GM23338 (cell line): ENCODE data around the gene SLC25A13. TPM values are rescaled to one million over a fixed set of nuclear protein-coding genes. Genes with fewer than 3 reads are reported as not detected.

Experiments used
- ATAC-seq: fragments of 200-7000 bp; cut with Tn5 transposase; 3 replicates; pipeline ENCODE4 v1.9.1; 2020
- DNase-seq: peaks from one replicate; pipeline ENCODE4 v3.0.0-alpha.2; 2015; ENCODE audit warnings: low spot score
- H2AFZ ChIP-seq: fragments of 200-600 bp; sonication (generic); 2 replicates; pipeline ENCODE4 v1.8.0; 2016; ENCODE audit warnings: antibody characterized with exemption, mild to moderate bottlenecking, moderate library complexity
- H3F3A ChIP-seq: fragments of 200-600 bp; sonication (generic); replicated peaks from 2 replicates; pipeline ENCODE4 v1.8.0; 2017; ENCODE audit warnings: antibody characterized with exemption, mixed run types, low read depth
- H3K27ac ChIP-seq: fragments of 200-600 bp; sonication (generic); 2 replicates; pipeline ENCODE4 v1.6.1; 2016; ENCODE audit warnings: low read depth
- H3K27me3 ChIP-seq: fragments of 200-600 bp; sonication (generic); 2 replicates; pipeline ENCODE4 v1.8.0; 2016; ENCODE audit warnings: mild to moderate bottlenecking, mixed run types, moderate library complexity; ENCODE audit not compliant: insufficient read depth
- H3K36me3 ChIP-seq: fragments of 200-600 bp; sonication (generic); 2 replicates; pipeline ENCODE4 v1.8.0; 2016; ENCODE audit warnings: mild to moderate bottlenecking; ENCODE audit not compliant: insufficient read depth
- H3K4me1 ChIP-seq: fragments of 200-600 bp; sonication (generic); 2 replicates; pipeline ENCODE4 v1.8.0; 2016; ENCODE audit warnings: mild to moderate bottlenecking, moderate library complexity; ENCODE audit not compliant: insufficient read depth
- H3K4me2 ChIP-seq: fragments of 200-600 bp; sonication (generic); 2 replicates; pipeline ENCODE4 v1.7.1; 2017; ENCODE audit warnings: mixed run types
- H3K4me3 ChIP-seq: fragments of 200-600 bp; sonication (generic); 2 replicates; pipeline ENCODE4 v1.6.1; 2016; ENCODE audit warnings: mixed run types
- H3K79me2 ChIP-seq: fragments of 200-600 bp; sonication (generic); replicated peaks from 2 replicates; pipeline ENCODE4 v1.8.0; 2017; ENCODE audit warnings: mild to moderate bottlenecking; ENCODE audit not compliant: insufficient read depth
- H3K9me2 ChIP-seq: fragments of 200-600 bp; sonication (generic); 2 replicates; pipeline ENCODE4 v1.8.0; 2017; ENCODE audit not compliant: insufficient read depth
- H4K20me1 ChIP-seq: fragments of 200-600 bp; sonication (generic); replicated peaks from 2 replicates; pipeline ENCODE4 v1.8.0; 2017; ENCODE audit warnings: mild to moderate bottlenecking; ENCODE audit not compliant: insufficient read depth
- H3K27ac Mint-ChIP-seq: 2 replicates; pipeline ENCODE4 v1.8.0; 2020; ENCODE audit warnings: inconsistent platforms, mild to moderate bottlenecking, moderate library complexity, mixed read lengths
- H3K27me3 Mint-ChIP-seq: 3 replicates; pipeline ENCODE4 v1.8.0; 2022; ENCODE audit warnings: low read depth, mild to moderate bottlenecking, moderate library complexity, mixed read lengths, inconsistent platforms; ENCODE audit not compliant: insufficient read depth, poor library complexity
- H3K36me3 Mint-ChIP-seq: 3 replicates; pipeline ENCODE4 v1.8.0; 2021; ENCODE audit warnings: low read depth, mild to moderate bottlenecking, inconsistent platforms, moderate library complexity, mixed read lengths
- H3K4me1 Mint-ChIP-seq: 3 replicates; pipeline ENCODE4 v1.8.0; 2020; ENCODE audit warnings: mild to moderate bottlenecking, inconsistent platforms, mixed read lengths
- H3K4me3 Mint-ChIP-seq: 3 replicates; pipeline ENCODE4 v1.8.0; 2021; ENCODE audit warnings: moderate library complexity, mild to moderate bottlenecking, inconsistent platforms, mixed read lengths
- H3K9me3 Mint-ChIP-seq: 3 replicates; pipeline ENCODE4 v1.8.0; 2020; ENCODE audit warnings: moderate library complexity, mild to moderate bottlenecking, inconsistent platforms, mixed read lengths
- CREB1 ChIP-seq: fragments of 250-450 bp; sonication (Bioruptor Pico); IDR thresholded peaks from 2 replicates; pipeline ENCODE4 v1.5.0; 2020; ENCODE audit warnings: low read depth, mild to moderate bottlenecking, moderate library complexity
- ETS1 ChIP-seq: IDR thresholded peaks from 2 replicates; pipeline ENCODE4 v1.6.1; 2016; ENCODE audit warnings: antibody characterized with exemption
- EZH2 ChIP-seq: fragments of 200-600 bp; sonication (generic); IDR thresholded peaks from one replicate; pipeline ENCODE4 v1.8.0; 2017; ENCODE audit warnings: antibody characterized with exemption, mild to moderate bottlenecking, low read depth; ENCODE audit not compliant: unreplicated experiment
- EZH2phosphoT487 ChIP-seq: fragments of 200-600 bp; sonication (generic); IDR thresholded peaks from one replicate; pipeline ENCODE4 v1.8.1; 2018; ENCODE audit warnings: antibody characterized with exemption; ENCODE audit not compliant: unreplicated experiment
- JUNB ChIP-seq: IDR thresholded peaks from one replicate; pipeline ENCODE4 v1.6.1; 2016; ENCODE audit warnings: antibody characterized with exemption; ENCODE audit not compliant: unreplicated experiment
- NANOG ChIP-seq: IDR thresholded peaks from 2 replicates; pipeline ENCODE4 v1.6.1; 2016; ENCODE audit warnings: antibody characterized with exemption, borderline replicate concordance
- POLR2AphosphoS5 ChIP-seq: IDR thresholded peaks from 2 replicates; pipeline ENCODE4 v1.6.1; 2016; ENCODE audit warnings: antibody characterized with exemption, low read depth
- REST ChIP-seq: IDR thresholded peaks from one replicate; pipeline ENCODE4 v1.6.1; 2018; ENCODE audit warnings: antibody characterized with exemption; ENCODE audit not compliant: unreplicated experiment
- STAT1 ChIP-seq: IDR thresholded peaks from one replicate; pipeline ENCODE4 v1.6.1; 2016; ENCODE audit warnings: antibody characterized with exemption; ENCODE audit not compliant: unreplicated experiment
- ZNF114 ChIP-seq: fragments of 250-450 bp; sonication (Bioruptor Pico); IDR thresholded peaks from 2 replicates; pipeline ENCODE4 v1.5.0; 2020; ENCODE audit warnings: mild to moderate bottlenecking, moderate library complexity
- ZNF462 ChIP-seq: fragments of 250-450 bp; sonication (Bioruptor Pico); IDR thresholded peaks from 2 replicates; pipeline ENCODE4 v1.5.0; 2020; ENCODE audit warnings: mild to moderate bottlenecking, moderate library complexity
- polyA plus RNA-seq: library from polyadenylated mRNA; unstranded; fragments of >200 nt; fragmentation: Nextera tagmentation; extraction: Ambion mirVana; gene quantifications from 2 replicates; pipeline ENCODE4 v1.2.1, GENCODE V29; 2016
- total RNA-seq: library from RNA; depleted of rRNA; stranded (reverse); fragments of >200 nt; shearing (Covaris generic); gene quantifications from 2 replicates; pipeline ENCODE4 v1.2.3, GENCODE V29; 2014
- TF ChIP-seq, protein P1 (sequence below), 2 experiments: fragments of 200-600 bp in 1 of 2; sonication (generic) in 1 of 2; conservative IDR thresholded peaks; 2 replicates each; pipeline versions ENCODE4 v1.5.1 to v1.6.1; 2016 to 2017; ENCODE audit warnings: antibody characterized with exemption in 2 of 2, low read depth in 2 of 2, mild to moderate bottlenecking in 2 of 2, moderate library complexity in 1 of 2

Gene SLC25A13
- total and polyA plus RNA-seq, 2 experiments from 2014 or later = 51.1 to 84.6 TPM

- H3K27ac ChIP-seq = no peak overlapping the region
- no peaks in the 10 kb centered on the region for H3K79me2 ChIP-seq
- DNase-seq (no peak), ATAC-seq (no peak)
- H3K4me3 ChIP-seq = no peak overlapping the region
- H3K27me3 ChIP-seq = no peaks in the 10 kb centered on the region
- no peak overlapping the region for H3K4me2 ChIP-seq
- peaks cover 6% of the 10 kb centered on the region; the same call in 2 of the 3 replicates for H3K9me3 Mint-ChIP-seq
- H4K20me1 ChIP-seq = no peaks in the 10 kb centered on the region
- no peaks in the 10 kb centered on the region for H3K36me3 Mint-ChIP-seq
- H3K4me3 Mint-ChIP-seq = no peak overlapping the region
- H2AFZ ChIP-seq = no peak overlapping the region
- no peaks in the 10 kb centered on the region for H3K36me3 ChIP-seq
- no peaks in the 10 kb centered on the region for H3K4me1 Mint-ChIP-seq
- H3K4me1 ChIP-seq = no peaks in the 10 kb centered on the region
- peaks cover 1% of the 10 kb centered on the region for H3K27me3 Mint-ChIP-seq
- no peaks in the 10 kb centered on the region for H3F3A ChIP-seq
- no peak overlapping the region for H3K27ac Mint-ChIP-seq
- H3K9me2 ChIP-seq = 0 out of 2 replicates have a peak, but pooled peaks cover 4% of the 10 kb centered on the region
- TF ChIP-seq, protein P1, sequence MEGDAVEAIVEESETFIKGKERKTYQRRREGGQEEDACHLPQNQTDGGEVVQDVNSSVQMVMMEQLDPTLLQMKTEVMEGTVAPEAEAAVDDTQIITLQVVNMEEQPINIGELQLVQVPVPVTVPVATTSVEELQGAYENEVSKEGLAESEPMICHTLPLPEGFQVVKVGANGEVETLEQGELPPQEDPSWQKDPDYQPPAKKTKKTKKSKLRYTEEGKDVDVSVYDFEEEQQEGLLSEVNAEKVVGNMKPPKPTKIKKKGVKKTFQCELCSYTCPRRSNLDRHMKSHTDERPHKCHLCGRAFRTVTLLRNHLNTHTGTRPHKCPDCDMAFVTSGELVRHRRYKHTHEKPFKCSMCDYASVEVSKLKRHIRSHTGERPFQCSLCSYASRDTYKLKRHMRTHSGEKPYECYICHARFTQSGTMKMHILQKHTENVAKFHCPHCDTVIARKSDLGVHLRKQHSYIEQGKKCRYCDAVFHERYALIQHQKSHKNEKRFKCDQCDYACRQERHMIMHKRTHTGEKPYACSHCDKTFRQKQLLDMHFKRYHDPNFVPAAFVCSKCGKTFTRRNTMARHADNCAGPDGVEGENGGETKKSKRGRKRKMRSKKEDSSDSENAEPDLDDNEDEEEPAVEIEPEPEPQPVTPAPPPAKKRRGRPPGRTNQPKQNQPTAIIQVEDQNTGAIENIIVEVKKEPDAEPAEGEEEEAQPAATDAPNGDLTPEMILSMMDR (conservative IDR thresholded peaks at IDR 0.05; ENCODE audit: low read depth in 2 of 2) = no peak
- TF ChIP-seq CREB1 (CRISPR knock-in tag) = no peak
- no peak for TF ChIP-seq NANOG
- TF ChIP-seq ETS1 = no peak
- TF ChIP-seq STAT1 = no peak
- TF ChIP-seq JUNB = no peak
- no peak for TF ChIP-seq POLR2AphosphoS5
- TF ChIP-seq ZNF462 = no peak
- TF ChIP-seq EZH2 = no peak
- TF ChIP-seq EZH2phosphoT487 = no peak
- no peak for TF ChIP-seq REST
- no peak for TF ChIP-seq ZNF114 (CRISPR knock-in tag)
These were observed 7.3 kb upstream of the SLC25A13 start for GRCh38 chr7:96329241-96329640.
